ENCODE results near the gene PMAIP1. TPM values are rescaled to one million over a fixed set of nuclear protein-coding genes. Genes with fewer than 3 reads are reported as not detected.

The PMAIP1 gene
- total RNA-seq, 2 experiments from 2014 or later = 35.3 to 37.7 TPM

DNA sequence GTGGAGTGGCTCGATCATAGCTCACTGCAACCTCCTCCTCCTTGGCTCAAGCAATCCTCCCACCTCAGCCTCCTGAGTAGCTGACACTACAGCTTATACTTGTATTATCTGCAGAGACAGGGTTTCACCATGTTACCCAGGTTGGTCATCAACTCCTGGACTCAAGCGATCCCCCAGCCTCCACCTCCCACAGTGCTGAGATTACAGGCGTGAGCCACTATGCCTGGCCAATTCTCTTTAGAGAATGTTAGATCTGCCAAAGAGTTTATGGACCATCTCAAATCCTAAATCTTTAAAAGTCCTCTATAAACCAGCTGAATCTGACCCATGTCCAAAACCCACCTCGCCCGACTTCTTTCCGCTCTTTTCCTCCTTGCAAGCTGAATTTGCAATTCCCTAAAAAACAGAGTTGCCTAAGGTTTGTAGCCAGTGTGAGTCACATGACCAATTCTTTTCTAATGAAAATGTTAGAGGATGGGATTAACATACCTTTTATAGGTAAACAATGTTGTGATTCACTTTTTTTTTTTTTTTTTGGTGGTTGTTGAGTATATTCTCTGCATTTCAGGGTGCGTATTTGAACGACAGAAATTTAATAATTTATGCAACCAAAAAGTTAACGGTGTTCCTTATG lies 2.4 kb upstream of the PMAIP1 start:
- CTCF ChIA-PET = no interaction called here
- Mint-ChIP-seq H3K9me3 (no peaks in the 10 kb centered on the region), H3K27me3 (no peaks in the 10 kb centered on the region), H3K4me3 (no peak overlapping the region), H3K27ac (no peak overlapping the region), H3K4me1 (peaks cover 35% of the 10 kb centered on the region), H3K36me3 (ENCODE audit: low read depth) (peaks cover 24% of the 10 kb centered on the region)
- POLR2A ChIA-PET = interaction anchor here (0.8 kb wide), 1 partner anchor 12 kb away, joined by 3 read pairs; no protein-coding TSS in a partner anchor
- DNase-seq = no peak

GRCh38 chr18:59898093-59898492 lies 1.7 kb upstream of the PMAIP1 start:
- Mint-ChIP-seq H3K4me3 (peak overlapping the region; percentile 94), H3K27me3 (no peaks in the 10 kb centered on the region), H3K27ac (no peak overlapping the region), H3K4me1 (peaks cover 42% of the 10 kb centered on the region), H3K9me3 (no peaks in the 10 kb centered on the region), H3K36me3 (ENCODE audit: low read depth) (peaks cover 31% of the 10 kb centered on the region)
- ChIA-PET CTCF (no interaction called here), POLR2A (interaction anchor here (3.1 to 4.8 kb wide), 3 partner anchors 10 to 23 kb away, joined by 21 to 101 read pairs (median 23); no protein-coding TSS in a partner anchor)
- no peak for DNase-seq

- Mint-ChIP-seq H3K4me3 (peak overlapping the region; percentile 94), H3K27ac (peak overlapping the region; percentile 86), H3K27me3 (no peaks in the 10 kb centered on the region), H3K36me3 (ENCODE audit: low read depth) (peaks cover 34% of the 10 kb centered on the region), H3K9me3 (no peaks in the 10 kb centered on the region), H3K4me1 (peaks cover 45% of the 10 kb centered on the region)
- POLR2A ChIA-PET = interaction anchor here (0.8 to 4.8 kb wide), 17 partner anchors 8 to 89 kb away, joined by 3 to 101 read pairs (median 6); no protein-coding TSS in a partner anchor
- CTCF ChIA-PET = interaction anchor here (0.8 to 1.7 kb wide), 4 partner anchors 16 to 62 kb away, joined by 3 to 7 read pairs (median 3); no protein-coding TSS in a partner anchor
- no peak for DNase-seq
Observed at GRCh38 chr18:59898609-59899297, 1.0 kb upstream of the PMAIP1 start.

DNA sequence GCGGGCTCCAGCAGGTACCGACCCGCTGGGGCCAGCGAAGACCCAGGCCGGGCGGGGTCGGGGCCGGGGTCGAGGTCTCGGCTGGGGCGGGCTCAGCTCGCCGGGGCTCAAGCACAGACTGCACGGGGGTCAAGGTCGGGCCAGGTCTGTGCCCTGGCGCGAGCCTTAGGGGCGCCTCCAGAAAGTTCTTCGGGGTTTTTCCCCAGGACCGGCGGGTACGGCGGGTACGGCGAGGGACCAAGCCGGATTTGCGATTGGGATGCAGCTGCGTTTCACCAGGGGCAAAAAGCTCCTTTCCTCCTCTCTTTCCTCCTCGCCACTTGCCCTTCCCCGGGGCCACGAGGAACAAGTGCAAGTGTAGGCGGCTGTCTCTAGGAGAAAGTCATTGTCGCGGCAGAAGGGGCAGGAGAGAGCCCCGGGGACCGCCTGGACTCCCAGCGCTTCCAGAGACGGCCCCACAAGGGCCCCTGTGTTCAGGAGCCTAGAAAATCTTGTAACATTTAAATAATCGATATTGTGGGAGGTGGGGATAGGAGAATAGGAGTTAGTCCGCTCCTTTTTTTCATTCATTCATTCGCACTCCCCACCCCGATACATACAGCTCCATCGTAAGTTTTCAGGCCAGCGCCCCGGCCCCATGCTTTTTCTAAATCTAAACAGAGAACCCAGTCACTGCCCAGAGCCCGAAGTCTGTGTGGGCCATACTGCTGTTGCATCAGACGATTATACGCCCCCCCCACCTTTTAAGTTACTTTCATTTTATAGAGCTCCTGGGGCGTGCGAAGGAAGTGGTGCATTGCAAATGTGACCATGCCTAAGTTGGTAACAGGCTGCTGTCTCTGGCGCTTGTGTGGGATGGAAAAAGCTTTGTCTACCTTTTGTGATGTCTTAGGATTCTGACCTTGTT lies 679 bp downstream of the PMAIP1 start:
- CTCF ChIA-PET = interaction anchor here (0.6 to 1.8 kb wide), 8 partner anchors 11 to 761 kb away, joined by 3 to 7 read pairs (median 4); no protein-coding TSS in a partner anchor
- no peaks in the 10 kb centered on the region for H3K27me3 Mint-ChIP-seq
- H3K36me3 Mint-ChIP-seq (ENCODE audit: low read depth) = peaks cover 38% of the 10 kb centered on the region
- peak overlapping the region; percentile 94 for H3K4me3 Mint-ChIP-seq
- H3K9me3 Mint-ChIP-seq = no peaks in the 10 kb centered on the region
- peak; percentile 77 for DNase-seq
- POLR2A ChIA-PET = interaction anchor here (1.1 to 4.8 kb wide), 20 partner anchors 9 to 759 kb away, joined by 3 to 101 read pairs (median 6); partner anchors contain the start of genes LMAN1 and SEC11C
- H3K4me1 Mint-ChIP-seq = peaks cover 54% of the 10 kb centered on the region
- peak overlapping the region; percentile 93 for H3K27ac Mint-ChIP-seq

GRCh38 chr18:59902131-59902992 lies 2.6 kb downstream of the PMAIP1 start:
- no peak for DNase-seq
- POLR2A ChIA-PET = interaction anchor here (3.3 to 4.8 kb wide), 2 partner anchors 19 to 51 kb away, joined by 22 to 101 read pairs; no protein-coding TSS in a partner anchor
- peaks cover 38% of the 10 kb centered on the region for H3K36me3 Mint-ChIP-seq (ENCODE audit: low read depth)

GRCh38 chr18:59902993-59903610 lies 3.3 kb downstream of the PMAIP1 start:
- CTCF ChIA-PET = interaction anchor here (1.1 kb wide), 1 partner anchor 51 kb away, joined by 3 read pairs; no protein-coding TSS in a partner anchor
- Mint-ChIP-seq H3K4me1 (peaks cover 74% of the 10 kb centered on the region), H3K36me3 (ENCODE audit: low read depth) (peaks cover 36% of the 10 kb centered on the region), H3K9me3 (no peaks in the 10 kb centered on the region), H3K27ac (peak overlapping the region; percentile 74), H3K27me3 (no peaks in the 10 kb centered on the region), H3K4me3 (peak overlapping the region; percentile 94)
- DNase-seq = no peak
- POLR2A ChIA-PET = interaction anchor here (1.6 to 2.0 kb wide), 2 partner anchors 18 to 19 kb away, joined by 4 to 16 read pairs; no protein-coding TSS in a partner anchor

More at GRCh38 chr18:59902131-59902992, 2.6 kb downstream of the PMAIP1 start:
- Mint-ChIP-seq H3K4me3 (peak overlapping the region; percentile 94), H3K4me1 (peaks cover 73% of the 10 kb centered on the region), H3K27ac (peak overlapping the region; percentile 74), H3K27me3 (no peaks in the 10 kb centered on the region), H3K9me3 (no peaks in the 10 kb centered on the region)
- CTCF ChIA-PET = no interaction called here

GRCh38 chr18:59904011-59904601 lies 4.3 kb downstream of the PMAIP1 start:
- Mint-ChIP-seq H3K9me3 (no peaks in the 10 kb centered on the region), H3K4me1 (peaks cover 74% of the 10 kb centered on the region), H3K27ac (peak overlapping the region; percentile 82), H3K4me3 (peak overlapping the region; percentile 38), H3K36me3 (ENCODE audit: low read depth) (peaks cover 32% of the 10 kb centered on the region), H3K27me3 (no peaks in the 10 kb centered on the region)
- CTCF ChIA-PET = interaction anchor here (1.1 kb wide), 1 partner anchor 50 kb away, joined by 3 read pairs; no protein-coding TSS in a partner anchor
- POLR2A ChIA-PET = interaction anchor here (0.8 to 2.0 kb wide), 7 partner anchors 9 to 49 kb away, joined by 3 to 16 read pairs (median 6); no protein-coding TSS in a partner anchor
- DNase-seq = no peak

GRCh38 chr18:59905686-59906091 lies 5.9 kb downstream of the PMAIP1 start:
- H3K27ac Mint-ChIP-seq = peak overlapping the region; percentile 53
- DNase-seq = no peak
- ChIA-PET CTCF (interaction anchor here (0.8 to 1.8 kb wide), 3 partner anchors 65 to 82 kb away, joined by 4 to 5 read pairs (median 4); no protein-coding TSS in a partner anchor), POLR2A (interaction anchor here (1.0 to 1.3 kb wide), 5 partner anchors 13 to 764 kb away, joined by 3 to 9 read pairs (median 3); no protein-coding TSS in a partner anchor)
- no peak overlapping the region for H3K4me3 Mint-ChIP-seq
- H3K36me3 Mint-ChIP-seq (ENCODE audit: low read depth) = peaks cover 30% of the 10 kb centered on the region
- no peaks in the 10 kb centered on the region for H3K9me3 Mint-ChIP-seq
- H3K4me1 Mint-ChIP-seq = peaks cover 73% of the 10 kb centered on the region
- no peaks in the 10 kb centered on the region for H3K27me3 Mint-ChIP-seq

DNA sequence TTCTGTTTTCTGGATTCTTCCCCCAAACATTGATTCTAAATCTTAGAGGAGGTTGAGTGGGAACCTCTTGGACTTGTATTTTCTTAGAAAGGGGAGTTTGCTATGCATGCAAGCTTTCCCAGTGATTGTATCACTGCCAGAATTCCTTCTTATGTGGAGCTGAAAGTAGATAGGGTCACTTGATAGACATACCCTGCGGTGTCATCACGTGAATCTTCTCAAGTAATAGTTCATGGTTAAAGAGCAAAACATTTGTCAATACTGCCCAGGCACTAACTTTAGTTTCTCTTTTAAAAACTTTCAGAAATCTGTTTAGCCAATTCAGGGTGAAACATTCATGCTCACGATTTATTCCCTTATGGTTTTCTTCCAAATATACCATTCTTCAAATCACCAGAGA lies 6.4 kb downstream of the PMAIP1 start:
- Mint-ChIP-seq H3K4me1 (peaks cover 70% of the 10 kb centered on the region), H3K36me3 (ENCODE audit: low read depth) (peaks cover 26% of the 10 kb centered on the region), H3K27me3 (no peaks in the 10 kb centered on the region), H3K27ac (peak overlapping the region; percentile 72), H3K4me3 (no peak overlapping the region), H3K9me3 (no peaks in the 10 kb centered on the region)
- DNase-seq = no peak
- ChIA-PET POLR2A (interaction anchor here (0.6 to 1.0 kb wide), 2 partner anchors 19 to 24 kb away, joined by 3 read pairs; no protein-coding TSS in a partner anchor), CTCF (interaction anchor here (0.8 to 1.8 kb wide), 2 partner anchors 66 to 69 kb away, joined by 4 read pairs; no protein-coding TSS in a partner anchor)

GRCh38 chr18:59907172-59907571 lies 7.4 kb downstream of the PMAIP1 start:
- no peak for DNase-seq
- ChIA-PET CTCF (no interaction called here), POLR2A (interaction anchor here (1.4 kb wide), 1 partner anchor 8 kb away, joined by 3 read pairs; no protein-coding TSS in a partner anchor)
- Mint-ChIP-seq H3K4me3 (no peak overlapping the region), H3K9me3 (no peaks in the 10 kb centered on the region), H3K27me3 (peaks cover 2% of the 10 kb centered on the region), H3K36me3 (ENCODE audit: low read depth) (peaks cover 17% of the 10 kb centered on the region), H3K4me1 (peaks cover 63% of the 10 kb centered on the region), H3K27ac (peak overlapping the region; percentile 72)

- POLR2A ChIA-PET = interaction anchor here (1.4 kb wide), 1 partner anchor 9 kb away, joined by 3 read pairs; no protein-coding TSS in a partner anchor
- Mint-ChIP-seq H3K36me3 (ENCODE audit: low read depth) (peaks cover 12% of the 10 kb centered on the region), H3K4me1 (peaks cover 58% of the 10 kb centered on the region), H3K4me3 (no peak overlapping the region), H3K27ac (no peak overlapping the region), H3K27me3 (peaks cover 2% of the 10 kb centered on the region), H3K9me3 (no peaks in the 10 kb centered on the region)
- no peak for DNase-seq
- CTCF ChIA-PET = no interaction called here
Observed at GRCh38 chr18:59907660-59908059, 7.9 kb downstream of the PMAIP1 start.
